Femur (tissue), 1 donor: ENCODE data around the gene MTR.
A peak's percentile ranks its signal among the peaks of the same experiment; 100 is the strongest.

Experiments used
- DNase-seq: peaks from one replicate; pipeline ENCODE4 v3.0.0-alpha.2; 2017

MTR gene

DNA sequence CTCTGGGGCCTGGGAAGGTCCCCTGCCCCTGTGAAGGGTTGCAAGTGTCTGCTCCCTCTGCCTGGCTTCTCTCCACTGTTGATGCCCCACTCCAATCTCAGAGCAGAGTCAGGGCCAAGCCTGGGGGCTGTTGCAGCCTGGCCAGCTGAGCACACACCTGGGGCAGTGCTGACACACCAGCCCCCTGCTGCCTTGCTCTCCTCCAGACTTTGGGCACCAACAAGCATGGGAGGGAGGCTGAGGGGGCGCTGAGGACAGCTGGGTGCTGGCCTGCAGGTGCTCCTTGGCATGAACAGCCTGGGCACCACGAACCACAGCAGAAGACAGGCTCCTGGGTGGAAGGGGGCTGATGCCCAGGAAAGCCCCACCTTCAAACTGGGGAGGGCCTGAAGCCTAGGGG, 9.6 kb upstream of the MTR start:
- no peak for DNase-seq

- DNase-seq, result no peak
Observed at GRCh38 chr1:236786453-236786852, 8.6 kb upstream of the MTR start.

DNA sequence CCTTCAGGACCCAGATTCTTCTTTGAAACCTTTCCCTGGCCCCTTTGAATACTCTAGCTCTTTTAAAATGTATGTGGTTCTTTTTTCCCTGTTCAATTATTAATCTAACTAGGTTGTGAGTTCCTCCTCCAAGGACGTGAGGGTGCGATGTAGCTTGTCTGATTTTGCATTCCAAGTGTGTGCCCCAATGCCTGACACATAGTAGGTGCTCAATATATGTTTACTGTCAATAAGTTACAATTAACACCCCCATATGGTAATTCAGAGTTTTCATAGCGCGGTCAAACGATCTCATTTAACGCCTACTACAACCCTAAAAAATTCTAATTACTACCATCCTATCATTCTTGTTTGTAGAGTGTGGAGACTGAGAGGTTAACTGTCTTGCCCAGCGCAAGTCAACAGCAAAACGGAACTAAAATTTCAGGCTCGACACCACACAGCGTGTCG, 482 bp upstream of the MTR start:
- DNase-seq, result no peak

DNA sequence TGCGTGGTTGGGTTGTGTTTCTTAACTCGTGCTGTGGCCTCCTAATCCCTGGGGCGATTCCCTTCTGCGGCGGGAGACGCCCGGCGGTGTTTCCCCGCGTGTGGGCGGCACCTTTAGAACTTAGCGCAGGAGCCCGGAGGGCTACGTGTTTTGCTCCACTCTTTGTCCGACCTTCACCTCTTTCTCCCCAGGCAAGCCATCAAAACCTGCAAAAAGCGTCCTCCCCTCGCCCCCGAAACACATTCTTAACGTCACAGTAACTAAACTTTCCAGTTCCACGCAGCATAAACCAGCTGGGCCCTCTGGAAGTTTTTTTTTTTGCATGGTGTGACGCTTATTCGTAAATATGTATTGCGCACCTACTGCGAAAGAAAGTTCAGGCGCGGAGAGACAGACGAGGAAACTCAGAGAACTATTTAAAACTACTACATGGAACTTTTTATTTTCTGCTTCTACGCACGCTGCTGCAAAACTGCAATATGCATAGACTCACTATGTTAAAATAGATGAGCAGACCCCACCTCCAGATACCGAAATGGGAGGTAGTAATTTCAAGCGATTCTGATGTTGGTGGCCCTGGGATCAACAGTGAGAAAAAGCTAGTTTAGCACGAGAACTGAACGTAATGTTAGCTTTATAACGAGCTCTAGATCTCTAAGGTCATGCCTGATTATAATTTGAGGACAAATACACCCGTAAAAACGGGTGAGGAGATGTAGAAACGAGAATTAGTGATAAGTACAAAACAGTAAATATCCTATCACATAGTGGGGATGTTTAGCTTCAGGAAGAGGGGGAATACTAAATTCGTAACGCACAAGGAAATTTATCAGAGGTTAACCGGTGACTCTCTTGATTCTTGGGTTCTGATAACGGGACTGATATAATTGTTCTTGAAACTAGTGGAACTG, 920 bp downstream of the MTR start:
- DNase-seq, result no peak

GRCh38 chr1:236799001-236799400, 3.9 kb downstream of the MTR start:
- no peak for DNase-seq

DNA sequence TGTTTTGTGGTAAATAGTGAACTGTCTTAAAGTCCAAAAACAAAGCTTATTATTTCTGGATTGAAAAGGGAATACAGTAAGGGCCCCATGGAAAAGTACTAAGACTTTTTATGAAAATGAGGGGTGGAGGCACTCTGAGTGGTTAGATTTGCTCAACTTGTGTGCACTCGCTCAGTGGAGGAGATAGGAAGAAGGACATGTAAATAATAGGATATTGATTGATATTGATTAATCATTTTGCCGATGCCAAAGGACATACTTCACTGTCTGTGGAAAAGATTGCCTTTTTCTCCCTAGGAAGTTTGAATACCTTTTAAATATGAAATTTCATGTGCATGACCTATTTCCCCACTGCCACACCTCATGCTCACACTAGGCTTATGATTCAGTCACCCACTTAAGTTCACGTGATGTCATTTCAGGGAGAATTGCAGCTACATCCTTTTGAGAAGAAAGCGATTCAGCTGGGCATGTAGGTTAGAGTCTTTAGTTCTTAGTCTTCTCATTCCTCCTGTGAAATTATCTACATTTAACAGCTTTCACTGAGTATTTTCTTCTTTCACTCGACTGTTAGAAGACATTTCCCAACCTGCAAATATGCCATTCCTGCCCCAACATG, 5.0 kb downstream of the MTR start:
- DNase-seq, result no peak

DNA sequence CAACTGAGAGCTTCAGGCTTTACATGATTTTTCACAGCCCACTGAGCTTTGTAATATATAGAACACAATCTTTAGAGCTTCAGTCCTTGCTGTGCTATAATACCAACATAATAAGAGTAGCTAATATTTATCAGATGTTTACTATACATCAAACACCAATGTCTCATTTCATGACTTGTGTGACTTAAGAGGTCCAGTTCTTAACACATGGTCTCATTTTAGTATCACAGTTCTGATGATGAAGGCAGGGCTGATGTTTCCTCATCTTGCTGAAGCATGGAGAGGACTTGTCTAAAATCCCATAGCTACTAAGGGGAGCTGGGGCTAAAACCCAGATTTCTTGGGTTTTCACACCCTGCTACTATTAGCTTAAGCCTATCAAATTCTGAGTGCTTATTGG, 5.5 kb downstream of the MTR start:
- no peak for DNase-seq

- DNase-seq, result no peak
Observed at GRCh38 chr1:236802264-236802663, 7.2 kb downstream of the MTR start.

- no peak for DNase-seq
Observed at GRCh38 chr1:236806634-236807033, 11.5 kb downstream of the MTR start.

DNA sequence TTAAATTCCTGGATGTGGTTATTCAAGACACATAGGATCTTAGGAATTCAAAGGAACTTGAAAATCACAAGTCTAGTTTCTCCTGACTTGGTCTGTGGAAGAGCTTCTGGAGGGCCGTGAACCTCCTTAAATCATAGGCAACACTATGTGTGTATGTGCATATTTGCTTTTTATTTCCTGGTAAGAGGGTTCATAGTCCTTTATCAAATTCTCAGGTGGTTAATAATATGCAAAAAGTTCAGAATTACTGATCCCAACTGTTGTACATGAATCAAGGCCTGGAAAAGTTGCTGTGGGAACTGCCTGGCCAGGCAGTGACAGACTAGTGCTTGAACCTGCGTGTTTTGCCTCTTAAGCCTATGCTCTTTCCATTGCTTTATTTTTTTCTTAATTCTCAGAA, 12.9 kb downstream of the MTR start:
- no peak for DNase-seq

DNA sequence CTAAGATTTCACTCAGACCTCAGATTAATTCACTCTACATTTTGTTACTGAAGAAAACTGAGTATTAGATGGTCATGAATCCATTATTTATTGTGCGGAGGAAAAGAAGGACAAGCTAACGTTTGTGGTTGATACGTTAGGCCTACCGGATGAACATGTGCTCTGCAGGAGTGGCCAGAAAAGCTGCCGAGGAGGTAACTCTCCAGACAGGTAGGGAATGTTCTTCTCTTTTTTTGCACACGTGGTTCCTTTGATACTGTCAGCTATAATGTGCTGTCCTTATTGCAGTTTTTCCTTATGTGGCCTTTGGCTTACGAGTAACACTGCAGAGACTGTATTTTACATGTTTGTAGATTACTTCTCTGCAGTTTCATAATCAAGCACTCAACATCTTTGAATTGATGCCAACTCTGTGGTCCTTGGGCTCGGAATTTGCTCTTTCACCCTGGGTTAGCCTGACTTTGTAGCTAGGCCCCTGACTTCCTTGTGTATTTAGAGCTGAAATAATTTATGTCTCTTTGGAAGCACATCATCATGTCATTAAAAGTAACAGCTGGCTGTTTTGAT, 13.6 kb downstream of the MTR start:
- no peak for DNase-seq

- no peak for DNase-seq
Observed at GRCh38 chr1:236809148-236809547, 14.1 kb downstream of the MTR start.

DNA sequence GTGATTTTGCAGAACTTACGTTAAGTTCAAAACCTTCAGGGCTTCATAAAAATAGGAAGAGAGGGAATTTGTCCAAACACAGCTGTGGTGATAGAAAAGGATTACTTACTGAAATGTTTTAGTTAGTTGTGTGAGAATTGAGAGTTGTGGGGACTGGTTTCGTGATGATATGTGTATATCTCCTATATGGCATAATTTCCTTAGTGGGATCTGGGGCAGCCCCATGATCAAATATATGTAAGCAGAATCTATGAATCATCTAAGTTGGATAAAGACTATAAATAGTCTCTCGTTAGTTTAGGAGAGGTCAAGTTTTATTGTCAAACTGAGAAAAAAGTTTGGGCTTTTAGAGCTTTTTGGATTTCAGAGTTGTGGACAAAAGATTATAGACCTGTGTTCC, 14.9 kb downstream of the MTR start:
- no peak for DNase-seq

GRCh38 chr1:236812334-236813030, 17.4 kb downstream of the MTR start:
- no peak for DNase-seq

GRCh38 chr1:236815941-236816340, 20.8 kb downstream of the MTR start:
- no peak for DNase-seq

- no peak for DNase-seq
Observed at GRCh38 chr1:236819856-236820255, 24.8 kb downstream of the MTR start.

- DNase-seq, result no peak
Observed at GRCh38 chr1:236821091-236821627, 26.1 kb downstream of the MTR start.

DNA sequence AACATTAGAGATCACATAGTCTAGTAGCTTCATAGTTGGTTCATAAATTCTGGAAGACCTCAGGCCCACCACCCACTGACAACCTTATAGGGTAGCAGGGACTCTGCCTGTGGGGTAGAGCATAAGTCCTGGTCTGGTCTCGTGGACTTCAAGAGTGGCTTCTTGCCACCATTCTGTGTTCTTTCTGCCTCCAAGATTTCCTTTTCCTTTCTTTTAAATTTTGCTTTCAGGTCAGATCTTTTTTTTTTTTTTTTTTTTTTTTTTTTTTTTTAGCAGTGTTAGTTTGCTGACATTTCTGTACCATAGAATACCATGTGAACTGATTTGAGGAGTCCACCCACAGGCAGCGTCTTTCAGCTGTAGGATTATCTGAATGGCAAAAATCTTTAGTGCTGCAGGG, 28.5 kb downstream of the MTR start:
- no peak for DNase-seq

- no peak for DNase-seq
Observed at GRCh38 chr1:236829085-236829484, 34.0 kb downstream of the MTR start.

DNA sequence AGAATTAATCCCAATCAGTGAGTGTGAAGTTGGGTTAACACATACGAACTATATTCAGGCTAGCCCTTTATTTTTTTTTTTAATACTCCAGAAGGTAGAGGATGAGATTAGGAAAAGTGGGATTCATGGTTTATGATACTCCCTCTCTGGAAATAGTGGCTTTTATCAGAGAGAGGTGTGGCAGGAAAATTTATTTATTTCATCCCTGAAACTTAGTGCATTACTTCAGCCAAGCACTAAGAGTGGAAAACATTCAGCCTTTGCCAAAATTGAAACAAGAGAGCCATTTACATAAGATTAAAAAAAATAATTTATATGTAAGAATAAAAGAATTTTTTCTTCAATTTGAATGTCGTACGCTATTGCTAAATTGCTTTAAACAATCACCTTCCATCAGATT, 35.0 kb downstream of the MTR start:
- DNase-seq, result no peak

DNA sequence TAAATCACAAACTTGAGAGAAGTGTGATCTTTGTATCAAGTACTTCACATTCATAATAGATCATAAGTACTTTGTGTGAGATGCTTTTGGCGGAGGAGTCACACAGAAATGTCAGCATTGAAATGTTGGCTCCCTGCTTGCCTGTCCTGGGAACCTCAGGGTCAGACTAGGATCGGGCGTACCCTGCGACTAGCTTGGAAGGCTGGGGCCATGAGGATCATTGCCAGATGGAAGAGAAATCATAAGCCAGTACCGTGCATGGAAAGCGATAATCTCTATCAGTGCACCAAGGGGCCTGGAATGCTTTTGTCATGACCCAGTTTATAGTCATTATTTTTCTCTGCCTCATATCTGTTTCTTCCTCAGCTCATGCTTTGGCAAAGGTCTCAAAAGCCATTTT, 35.5 kb downstream of the MTR start:
- DNase-seq, result peak; percentile 24

DNA sequence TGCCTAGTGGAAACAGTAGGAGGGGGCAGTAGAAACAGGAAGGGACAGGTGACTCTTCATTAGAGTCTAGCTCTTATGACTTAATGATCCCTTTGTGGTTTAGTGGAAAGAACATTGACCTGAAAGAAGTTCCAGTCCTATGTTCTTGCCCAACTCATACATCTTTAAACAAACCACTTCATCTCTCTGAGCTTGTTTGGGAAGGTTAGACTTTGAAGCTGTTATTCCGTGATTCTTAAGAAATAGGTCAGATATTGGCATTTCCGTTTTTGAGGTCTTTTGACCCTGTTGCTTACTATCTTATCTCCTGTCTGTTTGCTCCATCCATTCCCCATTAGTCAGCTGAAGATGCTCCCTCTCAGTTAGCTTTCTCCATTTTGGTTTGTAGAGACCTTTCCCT, 38.5 kb downstream of the MTR start:
- DNase-seq, result no peak

GRCh38 chr1:236834876-236835275, 39.8 kb downstream of the MTR start:
- no peak for DNase-seq
